GM20431 (cell line): ENCODE measurements around the gene PAPSS2.

ENCODE experiments used
- in situ Hi-C: fragments of 300-500 bp; cut with MseI, MboI; formaldehyde crosslinking; loops from one replicate; pipeline ENCODE4 v1.15.0; 2020; ENCODE audit warnings: low sequenced_read_pairs; ENCODE audit not compliant: unreplicated experiment

Gene PAPSS2

DNA sequence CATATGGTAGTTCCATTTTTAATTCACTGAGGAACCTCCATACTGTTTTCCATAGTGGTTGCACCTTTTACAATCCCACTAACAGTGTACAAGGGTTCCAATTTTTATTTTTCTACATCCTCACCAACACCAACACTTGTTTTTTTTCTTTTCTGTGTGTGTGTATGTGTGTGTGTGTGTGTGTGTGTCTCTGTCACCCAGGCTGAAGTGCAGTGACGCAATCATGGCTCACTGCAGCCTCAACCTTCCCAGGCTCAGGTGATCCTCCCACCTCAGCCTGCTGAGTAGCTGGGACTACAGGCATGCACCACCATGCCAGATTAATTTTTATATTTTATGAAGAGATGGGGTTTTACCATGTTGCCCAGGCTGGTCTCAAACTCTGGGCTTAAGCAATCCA lies 78.6 kb downstream of the PAPSS2 start:
- in situ Hi-C loops = loop anchor here (25.0 kb wide), 1 partner anchor 201 kb away; no protein-coding TSS in a partner anchor

DNA sequence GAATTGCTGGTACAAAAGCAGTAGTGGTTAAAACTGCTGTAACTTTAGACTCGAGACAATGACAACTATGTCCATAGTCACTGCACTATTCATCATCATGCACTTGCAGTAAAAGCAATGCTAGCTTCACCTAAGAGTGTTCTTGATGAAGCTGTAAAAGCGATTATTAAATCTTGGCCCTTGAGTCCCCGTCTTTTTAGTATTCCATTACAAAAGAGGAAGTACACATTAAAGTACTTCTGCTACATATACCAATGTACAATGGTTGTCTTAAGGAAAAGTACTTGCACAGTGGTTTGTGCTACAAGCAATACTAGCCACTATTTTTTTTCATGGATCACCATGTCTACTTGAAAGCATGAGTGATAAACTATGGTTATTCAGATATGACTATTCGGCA lies 80.0 kb downstream of the PAPSS2 start:
- in situ Hi-C loops = loop anchor here (25.0 kb wide), 1 partner anchor 202 kb away; no protein-coding TSS in a partner anchor

DNA sequence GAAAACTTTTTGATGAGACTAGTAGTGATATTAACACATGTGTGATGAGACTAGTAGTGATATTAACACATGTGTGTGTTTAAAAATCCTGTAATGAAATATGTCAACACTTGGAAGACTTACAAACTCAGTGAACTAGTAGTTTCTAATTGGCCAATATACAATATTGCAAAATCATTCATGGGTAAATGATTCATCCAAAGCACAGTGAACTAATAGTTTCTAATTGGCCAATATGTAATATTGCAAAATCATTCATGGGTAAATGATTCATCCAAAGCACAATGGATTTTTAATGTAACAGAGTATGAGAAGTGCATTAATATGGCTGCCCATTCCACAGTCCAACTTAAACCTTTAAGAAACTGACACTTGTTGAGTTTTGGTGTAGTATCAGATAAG lies 80.6 kb downstream of the PAPSS2 start:
- in situ Hi-C loops = loop anchor here (25.0 kb wide), 1 partner anchor 203 kb away; no protein-coding TSS in a partner anchor

GRCh38 chr10:87742992-87743610 lies 83.4 kb downstream of the PAPSS2 start:
- in situ Hi-C loops = loop anchor here (25.0 kb wide), 1 partner anchor 206 kb away; no protein-coding TSS in a partner anchor

GRCh38 chr10:87744606-87745005 lies 84.9 kb downstream of the PAPSS2 start:
- in situ Hi-C loops = loop anchor here (25.0 kb wide), 1 partner anchor 207 kb away; no protein-coding TSS in a partner anchor

- in situ Hi-C loops = loop anchor here (25.0 kb wide), 1 partner anchor 210 kb away; no protein-coding TSS in a partner anchor
Observed at GRCh38 chr10:87746911-87747310, 87.2 kb downstream of the PAPSS2 start.

GRCh38 chr10:87748244-87748643 lies 88.6 kb downstream of the PAPSS2 start:
- in situ Hi-C loops = loop anchor here (25.0 kb wide), 1 partner anchor 211 kb away; no protein-coding TSS in a partner anchor

GRCh38 chr10:87750001-87750671 lies 90.5 kb downstream of the PAPSS2 start:
- in situ Hi-C loops = no loop called here

DNA sequence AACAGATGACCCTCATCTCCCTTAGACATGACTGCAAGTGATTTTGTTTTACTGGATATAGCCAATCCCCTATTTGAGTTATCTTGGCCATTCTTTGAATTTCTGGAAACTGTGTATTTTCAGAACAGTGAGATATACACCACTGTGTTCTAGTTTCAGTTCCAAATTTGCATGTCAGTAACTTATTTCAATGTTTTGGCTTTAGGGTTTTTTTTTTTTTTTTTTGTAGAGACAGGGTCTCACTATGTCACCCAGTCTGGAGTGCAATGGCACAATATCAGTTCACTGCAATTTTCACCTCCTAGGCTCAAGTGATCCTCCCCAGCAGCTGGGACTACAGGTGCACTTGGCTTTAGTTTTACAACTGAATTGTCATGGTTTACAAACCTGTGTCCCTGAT lies 91.1 kb downstream of the PAPSS2 start:
- in situ Hi-C loops = no loop called here

DNA sequence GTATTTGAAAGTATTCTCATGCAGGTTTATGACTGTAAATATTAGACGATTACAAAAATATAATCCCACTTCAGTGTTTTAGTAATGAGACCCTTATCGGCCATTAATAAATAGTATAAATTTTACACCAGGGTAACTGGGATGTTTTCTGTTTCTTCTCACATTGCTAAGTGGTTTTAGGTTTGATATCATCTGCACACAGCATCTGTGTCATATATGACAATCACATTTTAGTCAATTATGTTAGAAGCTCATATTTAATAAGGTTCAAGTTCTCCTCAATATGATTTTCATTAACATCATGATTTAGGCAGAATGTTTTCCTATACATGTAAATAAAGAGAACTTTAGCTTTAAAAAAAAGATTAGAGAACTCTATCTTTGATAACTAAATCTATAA lies 91.6 kb downstream of the PAPSS2 start:
- in situ Hi-C loops = no loop called here

DNA sequence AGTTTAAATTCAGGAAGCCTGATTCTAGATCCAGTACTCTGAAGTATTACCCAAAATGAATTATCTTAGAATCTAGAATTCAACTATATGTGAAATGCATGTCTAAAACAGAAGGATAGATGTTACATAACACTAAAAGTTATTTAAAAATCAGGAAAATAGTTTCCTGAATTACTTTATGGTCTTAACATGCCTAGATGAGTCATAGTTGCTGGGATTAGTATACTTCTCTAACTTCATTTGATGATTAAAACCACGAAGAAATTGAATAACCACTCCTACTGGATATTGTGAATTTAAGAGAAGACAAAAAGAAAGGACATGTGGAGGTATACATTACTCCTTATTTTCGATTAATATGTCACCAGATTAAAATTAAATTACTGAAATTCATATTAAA lies 92.9 kb downstream of the PAPSS2 start:
- in situ Hi-C loops = no loop called here

DNA sequence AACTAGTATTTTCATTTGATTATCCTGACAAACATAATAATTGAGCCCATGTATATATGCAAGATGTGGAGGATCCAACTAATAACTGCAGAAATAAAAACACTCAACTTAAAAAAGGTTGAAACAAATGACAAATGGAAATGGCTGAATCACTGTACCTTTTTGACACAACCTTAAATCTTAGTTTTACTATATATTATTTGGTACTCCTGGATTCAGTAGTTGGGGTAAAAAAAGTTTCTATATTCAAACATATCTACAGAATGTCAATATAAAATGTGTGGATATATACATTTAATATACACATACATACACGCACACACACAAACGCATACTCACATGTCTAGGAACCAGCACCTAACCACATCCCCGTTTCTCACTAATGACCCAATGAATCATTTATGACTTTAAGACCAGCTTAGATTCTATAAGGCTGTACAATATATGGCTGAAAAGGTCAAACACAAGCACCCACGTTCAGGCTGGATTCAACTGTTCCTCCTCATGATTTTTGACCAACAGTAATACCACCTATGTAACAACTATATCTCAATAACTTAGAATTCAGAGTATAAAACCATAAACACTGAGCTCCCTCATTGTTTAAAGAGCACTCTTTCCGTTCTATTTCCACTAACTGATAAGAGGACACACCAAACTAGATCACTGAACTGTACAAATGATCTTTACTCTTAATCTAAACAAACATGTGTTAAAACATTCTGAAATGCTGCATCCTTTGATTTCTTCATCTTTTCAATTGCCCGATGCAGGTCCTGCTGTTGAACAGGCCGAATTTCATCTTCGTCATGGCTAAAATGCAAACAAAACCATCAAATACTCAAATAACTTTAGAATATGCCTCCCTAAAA lies 94.6 kb downstream of the PAPSS2 start:
- in situ Hi-C loops = no loop called here

GRCh38 chr10:87757685-87758084 lies 98.0 kb downstream of the PAPSS2 start:
- in situ Hi-C loops = no loop called here

DNA sequence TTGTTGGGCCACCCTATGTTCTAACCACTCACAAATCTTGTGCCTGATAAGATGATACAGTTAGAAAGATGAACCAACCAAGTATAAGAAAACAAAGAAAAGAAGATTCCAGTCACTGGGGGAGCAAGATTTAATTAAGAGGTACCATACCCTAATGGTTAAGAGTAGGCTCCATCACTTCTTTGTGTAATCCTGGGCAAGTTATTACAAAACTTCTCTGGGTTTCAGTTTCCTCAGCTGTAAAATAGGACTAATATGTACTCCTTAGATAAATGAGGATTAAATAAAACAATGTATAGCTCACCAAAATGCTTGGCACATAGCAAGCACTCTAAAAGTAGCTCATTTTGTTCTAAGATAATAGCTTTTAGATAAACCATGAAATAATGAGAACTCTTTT lies 99.9 kb downstream of the PAPSS2 start:
- in situ Hi-C loops = no loop called here

DNA sequence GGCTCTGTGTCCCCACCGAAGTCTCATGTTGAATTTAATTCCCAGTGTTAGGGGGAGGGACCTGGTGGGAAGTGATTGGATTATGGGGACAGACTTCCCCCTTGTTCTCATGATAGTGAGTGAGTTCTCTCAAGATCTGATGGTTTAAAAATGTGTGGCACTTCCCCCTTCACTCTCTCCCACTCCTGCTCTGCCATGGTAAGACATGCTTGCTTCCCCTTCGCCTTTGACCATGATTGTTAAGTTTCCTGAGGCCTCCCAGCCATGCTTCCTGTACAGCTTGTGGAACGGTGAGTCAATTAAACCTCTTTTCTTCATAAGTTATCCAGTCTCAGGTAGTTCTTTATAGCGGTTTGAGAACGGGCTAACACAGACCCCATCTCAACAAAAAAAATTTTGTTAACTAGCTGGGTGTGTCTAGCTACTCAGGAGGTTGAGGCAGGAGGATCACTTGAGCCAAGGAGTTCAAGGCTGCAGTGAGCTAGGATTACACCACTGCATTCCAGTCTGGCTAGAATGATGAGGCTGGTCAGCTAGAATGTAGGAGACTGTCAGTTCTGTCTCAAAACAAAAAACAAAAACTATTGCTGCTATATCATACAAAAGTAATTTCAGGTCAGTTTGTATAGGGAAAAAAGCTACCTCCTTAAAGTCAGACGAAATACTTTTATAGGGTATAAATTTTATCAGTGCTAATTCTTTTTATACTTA lies 100.7 kb downstream of the PAPSS2 start:
- in situ Hi-C loops = no loop called here

DNA sequence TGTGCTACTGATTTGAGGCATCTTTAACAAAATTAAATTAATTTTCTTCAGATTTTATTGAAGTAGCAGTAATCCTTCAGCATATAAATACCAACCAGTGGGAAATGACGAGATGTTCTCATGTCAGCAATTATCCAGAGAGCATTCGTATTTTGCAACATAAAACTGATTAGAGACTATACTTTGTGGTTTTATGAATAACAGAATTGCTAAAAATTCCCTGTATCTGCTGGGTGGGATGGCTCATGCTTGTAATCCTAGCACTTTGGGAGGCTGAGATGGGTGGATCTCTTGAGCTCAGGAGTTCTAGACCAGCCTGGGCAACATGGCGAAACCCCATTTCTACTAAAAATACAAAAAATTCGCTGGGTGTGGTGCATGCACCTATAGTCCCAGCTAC lies 101.5 kb downstream of the PAPSS2 start:
- in situ Hi-C loops = no loop called here

DNA sequence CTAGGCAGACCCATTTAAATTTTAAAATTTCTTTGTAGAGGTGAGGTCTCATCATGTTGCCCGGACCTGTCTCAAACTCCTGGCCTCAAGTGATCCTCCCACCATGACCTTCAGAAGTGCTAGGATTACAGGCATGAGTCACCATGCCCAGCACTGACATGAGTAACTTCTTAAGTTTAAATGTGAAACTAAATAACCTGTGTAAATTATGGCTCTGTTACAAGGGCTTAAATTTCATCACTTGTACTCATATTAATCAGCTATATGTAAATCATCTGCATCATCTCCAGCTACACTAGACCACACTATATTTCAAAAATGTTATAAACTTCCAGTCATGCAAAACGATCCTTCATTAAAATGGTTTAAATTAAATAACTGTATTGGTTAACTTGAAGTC lies 102.2 kb downstream of the PAPSS2 start:
- in situ Hi-C loops = no loop called here

DNA sequence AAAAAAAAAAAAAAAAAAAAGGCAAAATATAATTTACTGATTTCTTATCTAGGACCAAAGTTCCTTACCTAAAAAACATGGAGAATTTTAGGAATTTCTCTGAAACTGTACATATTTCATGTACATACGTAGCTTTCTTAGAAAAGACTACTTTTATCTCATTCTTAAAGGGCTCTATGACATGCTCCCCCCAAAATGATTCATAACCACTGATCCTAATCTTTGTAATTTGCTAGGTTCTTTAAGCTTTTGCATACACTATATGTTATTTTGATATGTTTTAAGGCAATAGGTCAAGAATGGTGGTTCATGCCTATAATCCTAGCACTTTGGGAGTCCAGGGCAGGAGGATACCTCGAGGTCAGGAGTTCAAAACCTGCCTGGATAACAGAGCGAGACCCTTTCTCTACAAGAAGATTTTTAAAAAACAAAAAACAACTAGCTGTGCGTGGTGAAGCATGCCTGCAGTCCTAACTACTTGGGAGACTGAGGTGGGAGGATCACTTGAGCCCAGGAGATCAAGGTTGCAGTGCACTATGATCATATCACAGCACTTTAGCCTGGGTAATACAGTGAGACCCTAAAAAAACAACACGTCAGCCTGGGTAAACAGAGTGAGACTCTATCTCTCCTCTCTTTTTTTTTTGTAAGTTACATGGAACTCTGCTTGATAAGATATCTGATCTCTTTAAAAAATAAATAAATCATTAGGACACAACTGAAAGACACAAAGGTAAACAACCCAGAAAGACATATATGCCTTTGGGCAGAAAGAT lies 103.6 kb downstream of the PAPSS2 start:
- in situ Hi-C loops = no loop called here
